Kidney (tissue), 14 donors: ENCODE data around the gene ANKS6. TPM values are rescaled to one million over a fixed set of nuclear protein-coding genes. Genes with fewer than 3 reads are reported as not detected.

ENCODE experiments used
- DNase-seq, 5 donors: peaks; one replicate each; pipeline ENCODE4 v3.0.0-alpha.2; 2013 to 2020
- FAIRE-seq: peaks from 2 replicates; lab custom pipeline; 2012; peaks lifted over from hg19 to GRCh38; lab: Jason Lieb, UNC
- H3K27ac ChIP-seq, 2 donors: one replicate each; pipeline ENCODE4 v1.7.0; 2013; ENCODE audit warnings: low read depth in 2 of 2, low read length in 2 of 2, inconsistent platforms in 1 of 2
- H3K27me3 ChIP-seq: one replicate; pipeline ENCODE4 v1.7.1; 2013; ENCODE audit warnings: low read length, inconsistent platforms; ENCODE audit not compliant: control insufficient read depth, insufficient read depth
- H3K36me3 ChIP-seq, 3 donors: one replicate each; pipeline versions ENCODE4 v1.7.0 to v1.7.1; 2013; ENCODE audit warnings: low read length in 3 of 3, control low read depth in 1 of 3, inconsistent platforms in 1 of 3; ENCODE audit not compliant: insufficient read depth in 3 of 3, control insufficient read depth in 2 of 3
- H3K4me1 ChIP-seq, 3 donors: one replicate each; pipeline versions ENCODE4 v1.7.0 to v1.7.1; 2013; ENCODE audit warnings: low read length in 3 of 3, inconsistent platforms in 1 of 3, low read depth in 1 of 3; ENCODE audit not compliant: control insufficient read depth in 2 of 3, insufficient read depth in 2 of 3
- H3K4me3 ChIP-seq, 3 donors: one replicate each; pipeline versions ENCODE4 v1.7.0 to v1.8.1; 2013; ENCODE audit warnings: low read length in 3 of 3, control low read depth in 1 of 3, inconsistent platforms in 1 of 3
- H3K9ac ChIP-seq, 3 donors: one replicate each; pipeline versions ENCODE4 v1.7.0 to v1.7.1; 2013; ENCODE audit warnings: low read length in 3 of 3, control low read depth in 1 of 3, inconsistent platforms in 1 of 3
- H3K9me3 ChIP-seq, 3 donors: one replicate each; pipeline versions ENCODE4 v1.7.0 to v1.7.1; 2013; ENCODE audit warnings: low read length in 3 of 3, control low read depth in 1 of 3, inconsistent platforms in 1 of 3; ENCODE audit not compliant: control insufficient read depth in 2 of 3, insufficient read depth in 1 of 3
- intact Hi-C: fragments of 100-400 bp; cut with DNase I; formaldehyde crosslinking; loops from one replicate; pipeline ENCODE4 v1.11.1; 2022
- polyA plus RNA-seq: library from polyadenylated mRNA; stranded (reverse); fragments of 350-450 nt; fragmentation: Illumina TruSeq; extraction: RNeasy Lipid Tissue Mini Kit (QIAGEN cat#74804); gene quantifications from one replicate; pipeline ENCODE4 v1.2.3, GENCODE V29; 2014; ENCODE audit warnings: low read depth, low replicate concordance; ENCODE audit not compliant: insufficient read depth
- total RNA-seq: library from RNA; stranded (reverse); fragmentation: NEBNext Ultra II Directional; extraction: Animal tissue kit (Norgen Biotek cat#: 25700); gene quantifications from one replicate; pipeline ENCODE4 v1.2.1, GENCODE V29; 2021
- TF ChIP-seq, protein P1 (sequence below): IDR thresholded peaks from 3 replicates; pipeline ENCODE4 v1.5.1; 2012; ENCODE audit warnings: mild to moderate bottlenecking, moderate library complexity, borderline replicate concordance; ENCODE audit not compliant: insufficient read depth; ENCODE audit errors: extremely low read depth
- donor health status: control.
- donor health status: control.
- donor health status: control.
- donor health status: control.
- donor health status: control.
- donor health status: DM: yes; HTN: yes; CAD: no.
- donor health status: Normal renal cell carcinoma (clear cell type).

The ANKS6 gene
- total and polyA plus RNA-seq, 2 donors from 2014 or later: 22.0 to 31.8 TPM

- DNase-seq: peak in 2 of 5 donors; percentile 11 to 67
- Histone ChIP-seq H3K36me3 (peaks cover 2 to 9% (median 4%) of the 10 kb centered on the region in 3 donors), H3K4me1 (peaks cover 0 to under 1% (median 0%) of the 10 kb centered on the region in 3 donors), H3K4me3 (no peak overlapping the region), H3K9ac (no peak overlapping the region), H3K27me3 (no peaks in the 10 kb centered on the region), H3K27ac (no peak overlapping the region), H3K9me3 (no peaks in the 10 kb centered on the region)
- FAIRE-seq: no peak
- TF ChIP-seq, protein P1, sequence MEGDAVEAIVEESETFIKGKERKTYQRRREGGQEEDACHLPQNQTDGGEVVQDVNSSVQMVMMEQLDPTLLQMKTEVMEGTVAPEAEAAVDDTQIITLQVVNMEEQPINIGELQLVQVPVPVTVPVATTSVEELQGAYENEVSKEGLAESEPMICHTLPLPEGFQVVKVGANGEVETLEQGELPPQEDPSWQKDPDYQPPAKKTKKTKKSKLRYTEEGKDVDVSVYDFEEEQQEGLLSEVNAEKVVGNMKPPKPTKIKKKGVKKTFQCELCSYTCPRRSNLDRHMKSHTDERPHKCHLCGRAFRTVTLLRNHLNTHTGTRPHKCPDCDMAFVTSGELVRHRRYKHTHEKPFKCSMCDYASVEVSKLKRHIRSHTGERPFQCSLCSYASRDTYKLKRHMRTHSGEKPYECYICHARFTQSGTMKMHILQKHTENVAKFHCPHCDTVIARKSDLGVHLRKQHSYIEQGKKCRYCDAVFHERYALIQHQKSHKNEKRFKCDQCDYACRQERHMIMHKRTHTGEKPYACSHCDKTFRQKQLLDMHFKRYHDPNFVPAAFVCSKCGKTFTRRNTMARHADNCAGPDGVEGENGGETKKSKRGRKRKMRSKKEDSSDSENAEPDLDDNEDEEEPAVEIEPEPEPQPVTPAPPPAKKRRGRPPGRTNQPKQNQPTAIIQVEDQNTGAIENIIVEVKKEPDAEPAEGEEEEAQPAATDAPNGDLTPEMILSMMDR: no peak
- intact Hi-C loops: no loop called here
Observed at GRCh38 chr9:98783518-98784226, 12.7 kb downstream of the ANKS6 start.

DNA sequence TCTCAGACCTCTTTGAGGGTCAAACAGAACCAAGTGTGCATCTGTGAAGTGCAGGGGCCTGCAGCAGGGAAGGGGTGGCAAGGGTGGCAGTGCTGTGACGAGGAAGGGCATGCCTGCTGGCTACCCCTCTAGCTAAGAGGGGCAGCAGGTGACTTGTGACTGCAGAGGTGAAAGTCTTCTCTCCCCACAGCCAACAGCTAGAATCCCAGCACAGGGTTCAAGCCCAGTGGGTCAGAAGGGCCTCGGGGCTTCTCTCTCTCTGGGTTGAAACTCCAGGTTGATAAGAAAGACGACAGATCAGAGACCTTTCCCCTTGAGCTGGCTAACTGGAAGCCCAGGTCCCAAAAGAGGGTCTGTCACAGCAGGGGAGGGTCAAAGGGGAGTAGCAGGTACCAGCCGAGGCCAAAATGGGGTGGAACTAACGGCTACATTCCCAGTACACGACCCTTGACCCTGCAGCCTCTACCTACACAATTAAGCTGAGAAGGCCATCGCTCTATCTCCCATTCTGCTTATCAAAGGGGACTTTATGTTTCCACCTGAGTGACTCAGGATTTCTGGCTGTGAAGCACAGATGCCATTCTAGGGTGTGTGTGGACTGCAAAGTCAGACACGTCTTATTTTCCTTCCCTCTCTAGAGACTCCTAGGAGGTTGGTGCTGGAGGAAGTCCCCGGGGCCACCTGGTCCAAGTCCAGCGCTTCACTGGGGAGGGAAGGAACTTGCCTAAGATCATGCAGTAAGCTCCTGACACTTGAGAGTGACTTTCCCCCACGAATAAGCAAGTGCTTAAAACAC is 14.6 kb downstream of the ANKS6 start:
- DNase-seq: peak in 3 of 5 donors; percentile 19 to 84 (median 30)
- peaks cover 0 to 4% (median 0%) of the 10 kb centered on the region in 3 donors for H3K4me1 ChIP-seq
- H3K9me3 ChIP-seq: no peaks in the 10 kb centered on the region
- no peak overlapping the region for H3K27ac ChIP-seq
- H3K9ac ChIP-seq: no peak overlapping the region
- peaks cover 4 to 9% (median 4%) of the 10 kb centered on the region in 3 donors for H3K36me3 ChIP-seq
- no peak for FAIRE-seq
- TF ChIP-seq, protein P1: no peak
- H3K4me3 ChIP-seq: no peak overlapping the region
- intact Hi-C loops: no loop called here
- no peaks in the 10 kb centered on the region for H3K27me3 ChIP-seq

DNA sequence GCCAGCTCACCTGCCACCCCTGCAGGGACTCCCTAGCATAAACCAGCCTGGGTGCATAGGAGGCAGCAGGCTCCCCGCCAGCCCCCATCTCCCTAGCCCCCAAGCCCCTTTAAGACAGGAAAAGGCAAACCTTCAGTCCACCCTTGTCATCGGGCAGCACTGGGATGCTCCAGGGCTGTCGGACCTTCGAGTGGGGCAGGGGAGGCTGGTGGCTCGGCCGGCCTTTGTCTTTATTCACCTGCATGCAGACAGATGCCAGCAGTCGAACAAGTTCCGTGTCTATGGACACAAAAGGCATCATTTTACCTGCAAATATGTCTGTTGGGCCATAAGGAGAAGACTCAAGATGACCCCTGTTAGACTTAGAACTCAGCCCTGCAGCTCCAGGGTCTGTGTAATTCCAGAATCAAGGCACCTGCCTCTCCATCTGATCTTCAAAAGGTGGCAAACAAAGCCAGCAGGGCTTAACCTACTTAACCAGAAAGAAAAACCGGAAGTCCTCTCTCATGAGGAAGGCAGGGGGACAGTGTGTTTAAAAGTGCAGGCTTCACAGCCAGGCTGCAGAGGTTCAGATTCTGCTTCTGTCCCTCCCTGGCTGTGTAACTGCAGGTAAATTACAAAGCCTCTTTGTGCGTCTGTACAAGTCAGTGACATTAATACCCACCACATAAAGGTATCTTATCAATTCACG is 16.2 kb downstream of the ANKS6 start:
- no peak for FAIRE-seq

More for the DNA sequence above, 16.2 kb downstream of the ANKS6 start:
- intact Hi-C loops: no loop called here
- Histone ChIP-seq H3K36me3 (peaks cover 2 to 9% (median 4%) of the 10 kb centered on the region in 3 donors), H3K4me3 (no peak overlapping the region), H3K27ac (no peak overlapping the region), H3K9ac (no peak overlapping the region), H3K4me1 (peaks cover 0 to 4% (median 0%) of the 10 kb centered on the region in 3 donors), H3K9me3 (no peaks in the 10 kb centered on the region), H3K27me3 (no peaks in the 10 kb centered on the region)
- DNase-seq: peak in 1 of 5 donors; percentile 23
- TF ChIP-seq, protein P1: no peak
